ENCODE data around the gene ZNF692.

Gene ZNF692

GRCh38 chr1:248857749-248858095 is 1.2 kb downstream of the ZNF692 start:
- TF ChIP-seq TCF12 (IDR thresholded peaks at IDR 0.05; ENCODE audit: low read depth) (no peak), EP300 (IDR thresholded peaks at IDR 0.05; ENCODE audit: borderline replicate concordance) (no peak), MAX (IDR thresholded peaks at IDR 0.05) (no peak), CEBPB (IDR thresholded peaks at IDR 0.05) (no peak), CREB1 (IDR thresholded peaks at IDR 0.05; ENCODE audit: low read depth) (no peak), TAF1 (IDR thresholded peaks at IDR 0.05; ENCODE audit: low read depth) (no peak)

GRCh38 chr1:248857201-248857600 is 1.7 kb downstream of the ZNF692 start:
- TF ChIP-seq USF1 (IDR thresholded peaks at IDR 0.05) (no peak), FOXM1 (IDR thresholded peaks at IDR 0.05; ENCODE audit: borderline replicate concordance, low read depth) (no peak), TEAD4 (IDR thresholded peaks at IDR 0.05) (no peak), CEBPB (IDR thresholded peaks at IDR 0.05) (no peak), MAX (IDR thresholded peaks at IDR 0.05) (no peak), YY1 (IDR thresholded peaks at IDR 0.05; ENCODE audit: low read depth) (no peak), EP300 (IDR thresholded peaks at IDR 0.05; ENCODE audit: borderline replicate concordance) (no peak), RAD21 (IDR thresholded peaks at IDR 0.05; ENCODE audit: low read depth) (no peak), EGR1 (IDR thresholded peaks at IDR 0.05) (no peak), NFIC (IDR thresholded peaks at IDR 0.05) (no peak), TCF12 (IDR thresholded peaks at IDR 0.05; ENCODE audit: low read depth) (no peak), REST (IDR thresholded peaks at IDR 0.05; ENCODE audit: low read depth) (no peak), TAF1 (IDR thresholded peaks at IDR 0.05; ENCODE audit: low read depth) (no peak), ZBTB7A (IDR thresholded peaks at IDR 0.05; ENCODE audit: low read depth) (no peak)

GRCh38 chr1:248856176-248856575 is 2.7 kb downstream of the ZNF692 start:
- TF ChIP-seq CREB1 (IDR thresholded peaks at IDR 0.05; ENCODE audit: low read depth) (no peak), FOXM1 (IDR thresholded peaks at IDR 0.05; ENCODE audit: borderline replicate concordance, low read depth) (no peak), EP300 (IDR thresholded peaks at IDR 0.05; ENCODE audit: borderline replicate concordance) (no peak), TAF1 (IDR thresholded peaks at IDR 0.05; ENCODE audit: low read depth) (no peak), TCF12 (IDR thresholded peaks at IDR 0.05; ENCODE audit: low read depth) (no peak), CEBPB (IDR thresholded peaks at IDR 0.05) (no peak)

GRCh38 chr1:248855580-248855979 is 3.3 kb downstream of the ZNF692 start:
- TF ChIP-seq CREB1 (IDR thresholded peaks at IDR 0.05; ENCODE audit: low read depth) (no peak), MAX (IDR thresholded peaks at IDR 0.05) (no peak), RAD21 (IDR thresholded peaks at IDR 0.05; ENCODE audit: low read depth) (no peak), REST (IDR thresholded peaks at IDR 0.05; ENCODE audit: low read depth) (no peak), TEAD4 (IDR thresholded peaks at IDR 0.05) (no peak)

GRCh38 chr1:248853663-248854375 is 5.1 kb downstream of the ZNF692 start:
- TF ChIP-seq RAD21 (IDR thresholded peaks at IDR 0.05; ENCODE audit: low read depth) (no peak), REST (IDR thresholded peaks at IDR 0.05; ENCODE audit: low read depth) (no peak), FOXM1 (IDR thresholded peaks at IDR 0.05; ENCODE audit: borderline replicate concordance, low read depth) (no peak), ZBTB7A (IDR thresholded peaks at IDR 0.05; ENCODE audit: low read depth) (no peak), EP300 (IDR thresholded peaks at IDR 0.05; ENCODE audit: borderline replicate concordance) (no peak), CREB1 (IDR thresholded peaks at IDR 0.05; ENCODE audit: low read depth) (no peak), YY1 (IDR thresholded peaks at IDR 0.05; ENCODE audit: low read depth) (no peak), NFIC (IDR thresholded peaks at IDR 0.05) (no peak), USF1 (IDR thresholded peaks at IDR 0.05) (no peak), TCF12 (IDR thresholded peaks at IDR 0.05; ENCODE audit: low read depth) (no peak), TEAD4 (IDR thresholded peaks at IDR 0.05) (no peak), EGR1 (IDR thresholded peaks at IDR 0.05) (no peak), MAX (IDR thresholded peaks at IDR 0.05) (no peak), TAF1 (IDR thresholded peaks at IDR 0.05; ENCODE audit: low read depth) (no peak)

Data from Ishikawa (cell line).